ENCODE measurements around the gene EFCAB6.

DNA sequence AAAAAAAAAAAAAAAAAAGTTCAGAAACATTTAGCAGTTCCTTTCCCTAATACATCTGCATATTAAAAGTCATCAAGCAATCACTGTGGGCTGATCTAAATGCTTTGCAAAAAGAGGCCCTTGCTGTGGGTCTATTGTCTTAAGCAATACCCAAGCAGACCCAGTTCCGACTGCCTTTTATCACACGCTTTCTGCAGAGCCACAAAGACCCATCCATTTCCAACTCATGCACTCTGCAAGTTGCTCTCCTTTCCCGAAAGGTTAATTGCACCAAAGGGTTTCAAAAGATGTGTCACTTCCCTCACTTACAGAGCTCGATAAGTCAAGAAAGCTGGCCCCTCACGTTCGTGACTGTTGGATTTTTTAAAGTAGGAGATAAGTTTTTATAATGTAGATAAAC is 261.4 kb downstream of the EFCAB6 start:
- TF ChIP-seq, protein P1, sequence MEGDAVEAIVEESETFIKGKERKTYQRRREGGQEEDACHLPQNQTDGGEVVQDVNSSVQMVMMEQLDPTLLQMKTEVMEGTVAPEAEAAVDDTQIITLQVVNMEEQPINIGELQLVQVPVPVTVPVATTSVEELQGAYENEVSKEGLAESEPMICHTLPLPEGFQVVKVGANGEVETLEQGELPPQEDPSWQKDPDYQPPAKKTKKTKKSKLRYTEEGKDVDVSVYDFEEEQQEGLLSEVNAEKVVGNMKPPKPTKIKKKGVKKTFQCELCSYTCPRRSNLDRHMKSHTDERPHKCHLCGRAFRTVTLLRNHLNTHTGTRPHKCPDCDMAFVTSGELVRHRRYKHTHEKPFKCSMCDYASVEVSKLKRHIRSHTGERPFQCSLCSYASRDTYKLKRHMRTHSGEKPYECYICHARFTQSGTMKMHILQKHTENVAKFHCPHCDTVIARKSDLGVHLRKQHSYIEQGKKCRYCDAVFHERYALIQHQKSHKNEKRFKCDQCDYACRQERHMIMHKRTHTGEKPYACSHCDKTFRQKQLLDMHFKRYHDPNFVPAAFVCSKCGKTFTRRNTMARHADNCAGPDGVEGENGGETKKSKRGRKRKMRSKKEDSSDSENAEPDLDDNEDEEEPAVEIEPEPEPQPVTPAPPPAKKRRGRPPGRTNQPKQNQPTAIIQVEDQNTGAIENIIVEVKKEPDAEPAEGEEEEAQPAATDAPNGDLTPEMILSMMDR (conservative IDR thresholded peaks at IDR 0.05; ENCODE audit: low read depth, low read length): no peak
- TF ChIP-seq POLR2A (IDR thresholded peaks at IDR 0.05; ENCODE audit: low read depth, low read length): no peak
- TF ChIP-seq, protein P2, sequence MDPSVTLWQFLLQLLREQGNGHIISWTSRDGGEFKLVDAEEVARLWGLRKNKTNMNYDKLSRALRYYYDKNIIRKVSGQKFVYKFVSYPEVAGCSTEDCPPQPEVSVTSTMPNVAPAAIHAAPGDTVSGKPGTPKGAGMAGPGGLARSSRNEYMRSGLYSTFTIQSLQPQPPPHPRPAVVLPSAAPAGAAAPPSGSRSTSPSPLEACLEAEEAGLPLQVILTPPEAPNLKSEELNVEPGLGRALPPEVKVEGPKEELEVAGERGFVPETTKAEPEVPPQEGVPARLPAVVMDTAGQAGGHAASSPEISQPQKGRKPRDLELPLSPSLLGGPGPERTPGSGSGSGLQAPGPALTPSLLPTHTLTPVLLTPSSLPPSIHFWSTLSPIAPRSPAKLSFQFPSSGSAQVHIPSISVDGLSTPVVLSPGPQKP (IDR thresholded peaks at IDR 0.05; ENCODE audit: borderline replicate concordance, low read depth, low read length): no peak
- TF ChIP-seq NFE2L2 (IDR thresholded peaks at IDR 0.05; ENCODE audit: low read depth, low read length): no peak
- TF ChIP-seq, protein P3, sequence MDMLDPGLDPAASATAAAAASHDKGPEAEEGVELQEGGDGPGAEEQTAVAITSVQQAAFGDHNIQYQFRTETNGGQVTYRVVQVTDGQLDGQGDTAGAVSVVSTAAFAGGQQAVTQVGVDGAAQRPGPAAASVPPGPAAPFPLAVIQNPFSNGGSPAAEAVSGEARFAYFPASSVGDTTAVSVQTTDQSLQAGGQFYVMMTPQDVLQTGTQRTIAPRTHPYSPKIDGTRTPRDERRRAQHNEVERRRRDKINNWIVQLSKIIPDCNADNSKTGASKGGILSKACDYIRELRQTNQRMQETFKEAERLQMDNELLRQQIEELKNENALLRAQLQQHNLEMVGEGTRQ (IDR thresholded peaks at IDR 0.05; ENCODE audit: low read depth, low read length): no peak
- TF ChIP-seq MAZ (IDR thresholded peaks at IDR 0.05; ENCODE audit: borderline replicate concordance, low read depth, low read length): no peak
- TF ChIP-seq RAD21 (IDR thresholded peaks at IDR 0.05; ENCODE audit: low read length): no peak
